ENCODE results near the gene SORCS3.

The SORCS3 gene

GRCh38 chr10:105288026-105288425, 646.9 kb downstream of the SORCS3 start:
- no peaks in the 10 kb centered on the region for H3K9me3 ChIP-seq (ENCODE audit: control insufficient read depth, insufficient read depth, low read length)
- no peaks in the 10 kb centered on the region for H3K9me2 ChIP-seq (replicated peaks; ENCODE audit: control insufficient read depth, low read length)
- H3K27me3 ChIP-seq (ENCODE audit: control insufficient read depth, low read length), result no peaks in the 10 kb centered on the region
- H3K4me3 ChIP-seq (ENCODE audit: low read length), result no peak overlapping the region
- H3K36me3 ChIP-seq (ENCODE audit: control insufficient read depth, low read length), result no peaks in the 10 kb centered on the region
- no peak overlapping the region for H3K27ac ChIP-seq (ENCODE audit: low read depth, low read length)
- no peaks in the 10 kb centered on the region for H3F3A ChIP-seq (ENCODE audit: control insufficient read depth, insufficient read depth)
- no peaks in the 10 kb centered on the region for H3K79me2 ChIP-seq (ENCODE audit: control insufficient read depth, low read length)
- no peaks in the 10 kb centered on the region for H3K4me1 ChIP-seq (ENCODE audit: control insufficient read depth, low read length)
- no peaks in the 10 kb centered on the region for H4K20me1 ChIP-seq (ENCODE audit: control insufficient read depth, insufficient read depth, low read depth, low read length)
- TF ChIP-seq EZH2phosphoT487 (IDR thresholded peaks at IDR 0.05; ENCODE audit: borderline replicate concordance, low read length) (no peak), CTCF (IDR thresholded peaks at IDR 0.05; ENCODE audit: low read depth, low read length, poor library complexity, severe bottlenecking) (no peak)
- no peak overlapping the region for H3K4me2 ChIP-seq (ENCODE audit: low read length)

GRCh38 chr10:105288613-105289012, 647.5 kb downstream of the SORCS3 start:
- Histone ChIP-seq H3K36me3 (ENCODE audit: control insufficient read depth, low read length) (no peaks in the 10 kb centered on the region), H3K27me3 (ENCODE audit: control insufficient read depth, low read length) (no peaks in the 10 kb centered on the region), H4K20me1 (ENCODE audit: control insufficient read depth, insufficient read depth, low read depth, low read length) (no peaks in the 10 kb centered on the region), H3K79me2 (ENCODE audit: control insufficient read depth, low read length) (no peaks in the 10 kb centered on the region), H3K9me3 (ENCODE audit: control insufficient read depth, insufficient read depth, low read length) (no peaks in the 10 kb centered on the region), H3K27ac (ENCODE audit: low read depth, low read length) (no peak overlapping the region), H3K4me3 (ENCODE audit: low read length) (no peak overlapping the region), H3K9me2 (replicated peaks; ENCODE audit: control insufficient read depth, low read length) (no peaks in the 10 kb centered on the region), H3K4me2 (ENCODE audit: low read length) (no peak overlapping the region), H3K4me1 (ENCODE audit: control insufficient read depth, low read length) (no peaks in the 10 kb centered on the region), H3F3A (ENCODE audit: control insufficient read depth, insufficient read depth) (no peaks in the 10 kb centered on the region)
- no peak for TF ChIP-seq EZH2phosphoT487 (IDR thresholded peaks at IDR 0.05; ENCODE audit: borderline replicate concordance, low read length)
- TF ChIP-seq CTCF (IDR thresholded peaks at IDR 0.05; ENCODE audit: low read depth, low read length, poor library complexity, severe bottlenecking), result no peak

- Histone ChIP-seq H3K9me2 (replicated peaks; ENCODE audit: control insufficient read depth, low read length) (no peaks in the 10 kb centered on the region), H3K27me3 (ENCODE audit: control insufficient read depth, low read length) (no peaks in the 10 kb centered on the region), H3K4me1 (ENCODE audit: control insufficient read depth, low read length) (no peaks in the 10 kb centered on the region), H3K79me2 (ENCODE audit: control insufficient read depth, low read length) (no peaks in the 10 kb centered on the region), H3F3A (ENCODE audit: control insufficient read depth, insufficient read depth) (no peaks in the 10 kb centered on the region), H3K4me3 (ENCODE audit: low read length) (no peak overlapping the region), H3K9me3 (ENCODE audit: control insufficient read depth, insufficient read depth, low read length) (no peaks in the 10 kb centered on the region), H3K27ac (ENCODE audit: low read depth, low read length) (no peak overlapping the region), H3K36me3 (ENCODE audit: control insufficient read depth, low read length) (no peaks in the 10 kb centered on the region), H4K20me1 (ENCODE audit: control insufficient read depth, insufficient read depth, low read depth, low read length) (no peaks in the 10 kb centered on the region), H3K4me2 (ENCODE audit: low read length) (no peak overlapping the region)
- TF ChIP-seq EZH2phosphoT487 (IDR thresholded peaks at IDR 0.05; ENCODE audit: borderline replicate concordance, low read length) (no peak), CTCF (IDR thresholded peaks at IDR 0.05; ENCODE audit: low read depth, low read length, poor library complexity, severe bottlenecking) (no peak)
Measured at GRCh38 chr10:105291571-105291970, 650.5 kb downstream of the SORCS3 start.

- Histone ChIP-seq H3K4me3 (ENCODE audit: low read length) (no peak overlapping the region), H3K9me2 (replicated peaks; ENCODE audit: control insufficient read depth, low read length) (no peaks in the 10 kb centered on the region), H3K4me1 (ENCODE audit: control insufficient read depth, low read length) (no peaks in the 10 kb centered on the region), H3K4me2 (ENCODE audit: low read length) (no peak overlapping the region), H4K20me1 (ENCODE audit: control insufficient read depth, insufficient read depth, low read depth, low read length) (no peaks in the 10 kb centered on the region), H3K27me3 (ENCODE audit: control insufficient read depth, low read length) (no peaks in the 10 kb centered on the region), H3K9me3 (ENCODE audit: control insufficient read depth, insufficient read depth, low read length) (no peaks in the 10 kb centered on the region), H3K79me2 (ENCODE audit: control insufficient read depth, low read length) (no peaks in the 10 kb centered on the region), H3K36me3 (ENCODE audit: control insufficient read depth, low read length) (no peaks in the 10 kb centered on the region), H3K27ac (ENCODE audit: low read depth, low read length) (no peak overlapping the region), H3F3A (ENCODE audit: control insufficient read depth, insufficient read depth) (no peaks in the 10 kb centered on the region)
- no peak for TF ChIP-seq EZH2phosphoT487 (IDR thresholded peaks at IDR 0.05; ENCODE audit: borderline replicate concordance, low read length)
- TF ChIP-seq CTCF (IDR thresholded peaks at IDR 0.05; ENCODE audit: low read depth, low read length, poor library complexity, severe bottlenecking), result no peak
Measured at GRCh38 chr10:105292236-105292635, 651.1 kb downstream of the SORCS3 start.
